ENCODE measurements around the gene TRIM8.

DNA sequence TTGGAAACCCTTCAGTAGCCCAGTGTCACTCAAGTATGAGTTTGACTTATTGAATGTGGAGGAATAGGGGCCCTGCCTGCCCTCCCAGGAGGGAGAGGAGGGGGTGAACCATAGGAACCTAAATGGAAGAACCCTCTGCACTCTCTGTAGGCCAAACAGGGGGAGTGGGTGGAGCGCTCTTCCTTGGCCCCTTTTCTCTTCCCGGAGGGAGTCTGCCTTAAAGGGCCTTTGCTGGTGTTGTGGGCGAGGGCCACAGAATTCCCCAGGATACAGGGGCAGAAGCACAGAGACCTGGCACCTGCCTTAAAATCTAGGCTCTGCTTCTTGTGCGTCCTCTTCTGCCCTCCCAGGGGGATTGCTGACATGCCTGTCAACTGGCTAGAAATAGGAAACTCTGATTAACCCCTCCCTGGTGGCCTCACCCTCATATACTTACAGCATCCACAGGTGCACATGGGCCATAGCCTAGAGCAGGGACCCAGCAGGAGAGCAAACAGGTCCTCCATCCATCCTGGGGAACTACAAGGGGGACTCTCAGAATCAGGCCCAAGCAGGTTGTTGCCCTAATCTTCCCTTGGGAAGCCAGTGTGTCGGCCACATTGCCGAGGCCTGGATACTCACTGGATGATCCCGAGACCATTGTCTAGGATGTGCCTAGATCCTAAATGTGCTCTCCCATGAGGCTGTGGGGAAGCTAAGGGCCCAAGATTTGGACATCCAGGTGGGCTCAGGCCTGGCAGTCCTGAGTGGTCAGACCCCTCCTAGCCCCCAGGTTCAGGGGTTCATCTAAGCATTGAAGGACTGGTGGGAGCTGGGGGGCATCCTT lies 3.4 kb downstream of the TRIM8 start:
- no peak for TF ChIP-seq POLR2A (IDR thresholded peaks at IDR 0.05)
- TF ChIP-seq, protein P1, sequence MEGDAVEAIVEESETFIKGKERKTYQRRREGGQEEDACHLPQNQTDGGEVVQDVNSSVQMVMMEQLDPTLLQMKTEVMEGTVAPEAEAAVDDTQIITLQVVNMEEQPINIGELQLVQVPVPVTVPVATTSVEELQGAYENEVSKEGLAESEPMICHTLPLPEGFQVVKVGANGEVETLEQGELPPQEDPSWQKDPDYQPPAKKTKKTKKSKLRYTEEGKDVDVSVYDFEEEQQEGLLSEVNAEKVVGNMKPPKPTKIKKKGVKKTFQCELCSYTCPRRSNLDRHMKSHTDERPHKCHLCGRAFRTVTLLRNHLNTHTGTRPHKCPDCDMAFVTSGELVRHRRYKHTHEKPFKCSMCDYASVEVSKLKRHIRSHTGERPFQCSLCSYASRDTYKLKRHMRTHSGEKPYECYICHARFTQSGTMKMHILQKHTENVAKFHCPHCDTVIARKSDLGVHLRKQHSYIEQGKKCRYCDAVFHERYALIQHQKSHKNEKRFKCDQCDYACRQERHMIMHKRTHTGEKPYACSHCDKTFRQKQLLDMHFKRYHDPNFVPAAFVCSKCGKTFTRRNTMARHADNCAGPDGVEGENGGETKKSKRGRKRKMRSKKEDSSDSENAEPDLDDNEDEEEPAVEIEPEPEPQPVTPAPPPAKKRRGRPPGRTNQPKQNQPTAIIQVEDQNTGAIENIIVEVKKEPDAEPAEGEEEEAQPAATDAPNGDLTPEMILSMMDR (IDR thresholded peaks at IDR 0.05) = no peak
- TF ChIP-seq EP300 (IDR thresholded peaks at IDR 0.05) = no peak

All from ovary (tissue), 3 donors.